ENCODE measurements around the gene ATP1B3. TPM values are rescaled to one million over a fixed set of nuclear protein-coding genes. Genes with fewer than 3 reads are reported as not detected.
"Not testable (repeated sequence)": the region's sequence is repeated elsewhere in the genome, so short reads cannot be mapped to it uniquely, and the experiment has no call there.

Gene ATP1B3
- total RNA-seq, 1 experiment from 2014 or later, result 54.0 TPM

GRCh38 chr3:141901914-141902313 is 25.5 kb downstream of the ATP1B3 start:
- DNase-seq (ENCODE audit: low read depth), result no peak

GRCh38 chr3:141904203-141904602 is 27.8 kb downstream of the ATP1B3 start:
- DNase-seq (ENCODE audit: low read depth), result no peak

GRCh38 chr3:141905129-141905528 is 28.7 kb downstream of the ATP1B3 start:
- no peak for DNase-seq (ENCODE audit: low read depth)

GRCh38 chr3:141909408-141909807 is 33.0 kb downstream of the ATP1B3 start:
- DNase-seq (ENCODE audit: low read depth), result no peak

- not testable (repeated sequence) for DNase-seq (ENCODE audit: low read depth)
Measured at GRCh38 chr3:141909986-141910385, 33.5 kb downstream of the ATP1B3 start.

GRCh38 chr3:141913150-141913811 is 36.8 kb downstream of the ATP1B3 start:
- DNase-seq (ENCODE audit: low read depth), result peak; percentile 68

- DNase-seq (ENCODE audit: low read depth), result no peak
Measured at GRCh38 chr3:141914311-141914710, 37.9 kb downstream of the ATP1B3 start.

- DNase-seq (ENCODE audit: low read depth), result no peak
Measured at GRCh38 chr3:141915016-141915415, 38.6 kb downstream of the ATP1B3 start.

- no peak for DNase-seq (ENCODE audit: low read depth)
Measured at GRCh38 chr3:141915766-141916165, 39.3 kb downstream of the ATP1B3 start.

GRCh38 chr3:141920701-141921100 is 44.3 kb downstream of the ATP1B3 start:
- no peak for DNase-seq (ENCODE audit: low read depth)

GRCh38 chr3:141921316-141921715 is 44.9 kb downstream of the ATP1B3 start:
- DNase-seq (ENCODE audit: low read depth), result no peak

GRCh38 chr3:141925677-141926076 is 49.2 kb downstream of the ATP1B3 start:
- DNase-seq (ENCODE audit: low read depth), result not testable (repeated sequence)

GRCh38 chr3:141926929-141927328 is 50.5 kb downstream of the ATP1B3 start:
- no peak for DNase-seq (ENCODE audit: low read depth)

GRCh38 chr3:141928631-141929270 is 52.3 kb downstream of the ATP1B3 start:
- DNase-seq (ENCODE audit: low read depth), result no peak

GRCh38 chr3:141929341-141929995 is 53.0 kb downstream of the ATP1B3 start:
- DNase-seq (ENCODE audit: low read depth), result no peak

GRCh38 chr3:141930801-141931200 is 54.4 kb downstream of the ATP1B3 start:
- DNase-seq (ENCODE audit: low read depth), result no peak

- DNase-seq (ENCODE audit: low read depth), result peak; percentile 58
Measured at GRCh38 chr3:141933421-141934300, 57.2 kb downstream of the ATP1B3 start.

- DNase-seq (ENCODE audit: low read depth), result no peak
Measured at GRCh38 chr3:141934354-141934753, 57.9 kb downstream of the ATP1B3 start.

GRCh38 chr3:141938011-141938500 is 61.6 kb downstream of the ATP1B3 start:
- DNase-seq (ENCODE audit: low read depth), result no peak

- no peak for DNase-seq (ENCODE audit: low read depth)
Measured at GRCh38 chr3:141939759-141940158, 63.3 kb downstream of the ATP1B3 start.

- peak; percentile 68 for DNase-seq (ENCODE audit: low read depth)
Measured at GRCh38 chr3:141940194-141940776, 63.8 kb downstream of the ATP1B3 start.
